Activated CD8-positive, alpha-beta memory T cell treated with anti-CD3 and anti-CD28 coated beads, Interleukin-2, amount 10 ng/mL, durations not matched to agents 7 days and 5 days (primary cell): ENCODE results near the gene SERBP1. TPM values are rescaled to one million over a fixed set of nuclear protein-coding genes. Genes with fewer than 3 reads are reported as not detected.

Experiments used
- ATAC-seq: fragments of 150-1000 bp; cut with Tn5 transposase; one replicate; pipeline ENCODE4 v1.10.0; 2021; ENCODE audit warnings: moderate library complexity
- CTCF ChIA-PET: fragments of 350-600 bp; sonication (Branson Sonifier 250); formaldehyde crosslinking; loops from one replicate; lab custom pipeline; 2021; ENCODE audit warnings: antibody characterized with exemption; lab: Charles Lee
- DNase-seq: peaks from one replicate; pipeline ENCODE4 v3.0.0-alpha.2; 2020
- H3K27ac Mint-ChIP-seq: one replicate; pipeline ENCODE4 v1.8.0; 2021; ENCODE audit warnings: mild to moderate bottlenecking, mixed read lengths
- H3K27me3 Mint-ChIP-seq: one replicate; pipeline ENCODE4 v1.8.0; 2021; ENCODE audit warnings: mixed read lengths
- H3K36me3 Mint-ChIP-seq: one replicate; pipeline ENCODE4 v1.8.0; 2021; ENCODE audit warnings: mild to moderate bottlenecking, mixed read lengths
- H3K4me1 Mint-ChIP-seq: one replicate; pipeline ENCODE4 v1.8.0; 2021; ENCODE audit warnings: mixed read lengths
- H3K4me3 Mint-ChIP-seq: one replicate; pipeline ENCODE4 v1.8.0; 2021; ENCODE audit warnings: mild to moderate bottlenecking, moderate library complexity, mixed read lengths
- H3K9me3 Mint-ChIP-seq: one replicate; pipeline ENCODE4 v1.8.0; 2022; ENCODE audit warnings: low read depth, mixed read lengths
- total RNA-seq, 2 experiments: library from RNA; stranded (reverse); gene quantifications; one replicate each; pipeline ENCODE4 v1.2.3, GENCODE V29; 2021

SERBP1 gene
- total RNA-seq: 100 to 1,000 TPM; 250 to 347 TPM

GRCh38 chr1:67430358-67431155 lies at the start of gene SERBP1:
Gene SERBP1, minus strand, starts transcription at chr1:67430402. Its CDS starts 102 bp downstream, at chr1:67430300.
- H3K36me3 Mint-ChIP-seq: peaks cover 39% of the 10 kb centered on the region
- DNase-seq (peak; percentile 98), ATAC-seq (peak; percentile 85)
- H3K9me3 Mint-ChIP-seq: no peaks in the 10 kb centered on the region
- H3K27me3 Mint-ChIP-seq: no peaks in the 10 kb centered on the region
- CTCF ChIA-PET: interaction anchor here (1.4 to 5.4 kb wide), 4 partner anchors 22 to 218 kb away, joined by 3 to 23 read pairs (median 6); no protein-coding TSS in a partner anchor
- H3K4me1 Mint-ChIP-seq: peaks cover 43% of the 10 kb centered on the region
- H3K4me3 Mint-ChIP-seq: peak within 1 kb of the TSS; percentile 87
- H3K27ac Mint-ChIP-seq: peak within 1 kb of the TSS; percentile 93

GRCh38 chr1:67479146-67479891 lies 49.1 kb upstream of the SERBP1 start:
- peaks cover 6% of the 10 kb centered on the region for H3K27me3 Mint-ChIP-seq
- H3K4me1 Mint-ChIP-seq: peaks cover 7% of the 10 kb centered on the region
- DNase-seq: no peak
- peak; percentile 51 for ATAC-seq
- H3K27ac Mint-ChIP-seq: no peak overlapping the region
- H3K9me3 Mint-ChIP-seq: no peaks in the 10 kb centered on the region
- CTCF ChIA-PET: interaction anchor here (0.7 to 1.6 kb wide), 4 partner anchors 9 to 246 kb away, joined by 3 to 4 read pairs (median 4); no protein-coding TSS in a partner anchor
- H3K36me3 Mint-ChIP-seq: no peaks in the 10 kb centered on the region
- H3K4me3 Mint-ChIP-seq: no peak overlapping the region

DNA sequence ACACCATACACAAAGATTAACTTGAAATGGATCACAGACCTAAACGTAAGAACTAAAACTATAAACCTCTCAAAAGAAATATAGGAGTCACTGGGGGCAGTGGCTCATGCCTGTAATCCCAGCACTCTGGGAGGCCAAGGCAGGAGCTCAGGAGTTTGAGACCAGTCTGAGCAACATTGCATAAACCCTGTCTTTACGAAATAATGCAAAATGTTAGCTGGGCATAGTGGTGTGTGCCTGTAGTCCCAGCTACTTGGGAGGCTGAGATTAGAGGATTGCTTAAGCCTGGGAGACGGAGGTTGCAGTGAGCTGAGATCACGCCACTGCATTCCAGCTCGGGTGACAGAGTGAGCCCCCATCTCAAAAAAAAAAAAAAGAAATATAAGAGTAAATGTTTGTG lies 46.7 kb upstream of the SERBP1 start:
- H3K4me1 Mint-ChIP-seq: peaks cover 7% of the 10 kb centered on the region
- H3K27me3 Mint-ChIP-seq: peaks cover 8% of the 10 kb centered on the region
- no peak for ATAC-seq
- no peaks in the 10 kb centered on the region for H3K9me3 Mint-ChIP-seq
- CTCF ChIA-PET: interaction anchor here (1.1 to 1.3 kb wide), 3 partner anchors 9 to 23 kb away, joined by 3 read pairs; no protein-coding TSS in a partner anchor
- no peak for DNase-seq
- no peaks in the 10 kb centered on the region for H3K36me3 Mint-ChIP-seq
- H3K4me3 Mint-ChIP-seq: no peak overlapping the region
- no peak overlapping the region for H3K27ac Mint-ChIP-seq

GRCh38 chr1:67476006-67476482 lies 45.8 kb upstream of the SERBP1 start:
- no peaks in the 10 kb centered on the region for H3K36me3 Mint-ChIP-seq
- ATAC-seq (no peak), DNase-seq (no peak)
- no peak overlapping the region for H3K27ac Mint-ChIP-seq
- H3K4me3 Mint-ChIP-seq: no peak overlapping the region
- H3K4me1 Mint-ChIP-seq: peaks cover 7% of the 10 kb centered on the region
- peaks cover 8% of the 10 kb centered on the region for H3K27me3 Mint-ChIP-seq
- CTCF ChIA-PET: interaction anchor here (0.5 to 1.3 kb wide), 3 partner anchors 10 to 243 kb away, joined by 3 read pairs; no protein-coding TSS in a partner anchor
- H3K9me3 Mint-ChIP-seq: no peaks in the 10 kb centered on the region

GRCh38 chr1:67472056-67472455 lies 41.9 kb upstream of the SERBP1 start:
- DNase-seq (no peak), ATAC-seq (no peak)
- Mint-ChIP-seq H3K27me3 (peaks cover 10% of the 10 kb centered on the region), H3K36me3 (no peaks in the 10 kb centered on the region), H3K4me3 (no peak overlapping the region), H3K9me3 (no peaks in the 10 kb centered on the region), H3K27ac (no peak overlapping the region), H3K4me1 (no peaks in the 10 kb centered on the region)
- CTCF ChIA-PET: no interaction called here

- CTCF ChIA-PET: interaction anchor here (1.2 kb wide), 1 partner anchor 37 kb away, joined by 3 read pairs; no protein-coding TSS in a partner anchor
- H3K27me3 Mint-ChIP-seq: peaks cover 4% of the 10 kb centered on the region
- no peaks in the 10 kb centered on the region for H3K9me3 Mint-ChIP-seq
- no peak overlapping the region for H3K27ac Mint-ChIP-seq
- H3K4me1 Mint-ChIP-seq: no peaks in the 10 kb centered on the region
- no peak for ATAC-seq
- no peak for DNase-seq
- no peak overlapping the region for H3K4me3 Mint-ChIP-seq
- no peaks in the 10 kb centered on the region for H3K36me3 Mint-ChIP-seq
These were observed 39.2 kb upstream of the SERBP1 start for GRCh38 chr1:67469431-67469830.

DNA sequence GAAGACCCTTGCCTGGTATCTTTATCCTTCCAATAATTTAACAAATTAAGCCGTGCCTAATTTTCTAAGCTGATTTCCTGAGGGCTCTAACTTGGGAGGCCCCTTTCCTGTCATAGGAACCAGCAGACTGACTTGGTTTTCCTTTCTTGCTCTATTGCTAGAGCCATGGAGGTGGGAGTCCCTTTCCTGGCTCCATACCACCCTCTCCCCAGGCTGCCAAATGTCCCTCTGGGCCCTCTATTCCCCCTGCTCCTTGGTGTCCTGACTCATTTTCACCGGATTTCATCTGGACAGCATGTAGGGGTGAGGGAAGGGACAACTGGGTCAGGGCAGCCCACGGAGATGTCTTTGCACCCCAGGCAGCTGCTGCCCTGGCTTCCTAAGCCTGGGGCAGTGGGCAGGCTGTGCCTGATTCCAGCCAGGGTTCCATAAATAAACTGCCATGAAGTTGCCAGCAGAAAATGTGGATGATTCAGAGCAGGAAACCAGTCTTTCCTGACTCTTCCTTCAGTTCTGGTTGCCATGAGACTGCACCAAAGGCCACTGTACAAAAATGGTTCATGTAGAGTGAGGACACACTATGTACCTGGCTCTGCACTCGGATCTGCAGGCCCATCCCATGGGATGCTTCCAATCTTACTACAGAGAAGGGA lies 38.0 kb upstream of the SERBP1 start:
- DNase-seq: no peak
- peaks cover 2% of the 10 kb centered on the region for H3K27me3 Mint-ChIP-seq
- no peak for ATAC-seq
- no peaks in the 10 kb centered on the region for H3K36me3 Mint-ChIP-seq
- no peaks in the 10 kb centered on the region for H3K4me1 Mint-ChIP-seq
- no peaks in the 10 kb centered on the region for H3K9me3 Mint-ChIP-seq
- no peak overlapping the region for H3K4me3 Mint-ChIP-seq
- CTCF ChIA-PET: no interaction called here
- H3K27ac Mint-ChIP-seq: no peak overlapping the region

- CTCF ChIA-PET: no interaction called here
- Mint-ChIP-seq H3K4me1 (no peaks in the 10 kb centered on the region), H3K27ac (no peak overlapping the region), H3K27me3 (peaks cover 2% of the 10 kb centered on the region), H3K36me3 (no peaks in the 10 kb centered on the region), H3K9me3 (no peaks in the 10 kb centered on the region), H3K4me3 (no peak overlapping the region)
- DNase-seq (no peak), ATAC-seq (no peak)
These were observed 35.2 kb upstream of the SERBP1 start for GRCh38 chr1:67465375-67465774.

DNA sequence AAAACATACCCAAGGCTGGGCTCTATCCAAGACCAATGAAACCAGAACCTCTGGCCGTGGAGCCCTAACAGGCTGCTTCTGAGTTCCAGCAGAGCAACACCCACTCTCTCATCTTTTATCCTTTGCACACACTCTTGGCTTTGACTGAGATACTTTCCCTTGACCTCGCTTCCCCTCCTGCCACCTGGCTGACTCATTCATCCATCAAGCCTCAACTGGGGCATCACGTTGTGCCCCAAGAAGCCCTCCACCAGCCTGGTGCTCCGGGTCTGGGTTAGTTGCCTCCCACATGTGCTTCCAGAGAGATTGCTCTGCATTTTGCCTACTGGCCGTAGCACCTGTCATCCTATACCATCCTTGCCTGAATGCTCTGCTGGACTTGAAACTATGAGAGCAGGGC lies 34.5 kb upstream of the SERBP1 start:
- ATAC-seq: no peak
- CTCF ChIA-PET: no interaction called here

GRCh38 chr1:67464058-67464457 lies 33.9 kb upstream of the SERBP1 start:
- ATAC-seq (no peak), DNase-seq (no peak)
- no peaks in the 10 kb centered on the region for H3K9me3 Mint-ChIP-seq
- no peaks in the 10 kb centered on the region for H3K4me1 Mint-ChIP-seq
- CTCF ChIA-PET: no interaction called here
- peaks cover 2% of the 10 kb centered on the region for H3K27me3 Mint-ChIP-seq
- H3K27ac Mint-ChIP-seq: no peak overlapping the region
- no peaks in the 10 kb centered on the region for H3K36me3 Mint-ChIP-seq
- no peak overlapping the region for H3K4me3 Mint-ChIP-seq

More for the DNA sequence above, 34.5 kb upstream of the SERBP1 start:
- Mint-ChIP-seq H3K27me3 (peaks cover 2% of the 10 kb centered on the region), H3K36me3 (no peaks in the 10 kb centered on the region), H3K4me3 (no peak overlapping the region), H3K9me3 (no peaks in the 10 kb centered on the region), H3K27ac (no peak overlapping the region), H3K4me1 (no peaks in the 10 kb centered on the region)
- no peak for DNase-seq

GRCh38 chr1:67463298-67463955 lies 33.2 kb upstream of the SERBP1 start:
- Mint-ChIP-seq H3K27ac (no peak overlapping the region), H3K4me3 (no peak overlapping the region), H3K4me1 (no peaks in the 10 kb centered on the region), H3K27me3 (no peaks in the 10 kb centered on the region), H3K9me3 (no peaks in the 10 kb centered on the region), H3K36me3 (no peaks in the 10 kb centered on the region)
- ATAC-seq: no peak
- CTCF ChIA-PET: interaction anchor here (0.7 to 1.7 kb wide), 2 partner anchors 34 to 37 kb away, joined by 3 to 6 read pairs; no protein-coding TSS in a partner anchor
- no peak for DNase-seq

DNA sequence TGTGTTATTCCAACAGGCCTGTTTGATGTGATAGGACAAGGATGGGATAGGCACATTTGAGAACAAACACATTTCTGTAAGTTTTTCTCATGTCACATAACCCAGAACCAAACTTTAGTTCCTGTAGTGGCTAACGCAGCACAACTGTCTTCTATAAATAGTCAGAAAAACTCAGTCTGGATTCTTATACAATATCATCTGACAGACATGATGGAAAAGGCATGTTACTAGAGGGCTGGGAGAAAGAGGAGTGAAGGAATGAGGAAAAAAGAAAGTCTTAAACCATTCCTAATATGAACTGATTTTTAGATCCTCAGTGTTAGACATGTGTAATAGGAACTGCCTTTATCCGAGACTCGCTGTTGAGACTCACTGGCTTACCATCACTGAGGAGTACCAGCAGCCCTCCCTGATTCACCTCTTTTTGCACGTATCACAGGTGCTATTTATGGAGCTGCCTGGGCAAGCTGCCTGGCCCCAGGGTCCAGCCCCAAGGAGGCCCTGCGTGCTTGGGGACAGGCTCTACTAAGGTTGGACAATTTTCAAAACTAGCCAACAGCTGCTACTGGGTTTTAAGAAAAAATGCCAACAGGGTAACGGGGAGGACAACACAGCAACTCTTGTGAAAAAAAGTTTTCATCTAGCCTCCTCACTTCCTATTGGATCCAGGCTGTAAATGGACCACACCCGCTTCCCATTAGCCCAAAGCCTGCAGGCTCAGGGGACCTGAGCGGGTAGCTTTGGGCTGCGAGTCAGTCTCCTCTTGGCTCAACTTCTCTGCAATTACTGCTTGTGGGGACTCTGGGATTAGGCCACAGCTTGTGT lies 30.7 kb upstream of the SERBP1 start:
- CTCF ChIA-PET: no interaction called here
- DNase-seq: no peak
- Mint-ChIP-seq H3K36me3 (no peaks in the 10 kb centered on the region), H3K27me3 (no peaks in the 10 kb centered on the region), H3K4me3 (no peak overlapping the region), H3K27ac (no peak overlapping the region), H3K4me1 (no peaks in the 10 kb centered on the region), H3K9me3 (no peaks in the 10 kb centered on the region)
- no peak for ATAC-seq
